Stimulated activated naive B cell treated with anti-CD40 and anti-IgM and Interleukin-4, amounts not matched to agents 10 μg/mL and 1 μg/mL and 100 μg/mL, for 72 hours (primary cell): Measurements from ENCODE around the gene OSBPL9.
"Not testable (repeated sequence)": the region's sequence is repeated elsewhere in the genome, so short reads cannot be mapped to it uniquely, and the experiment has no call there.

Experiments used
- ATAC-seq, 2 donors: fragments of 150-1000 bp; cut with Tn5 transposase; replicated peaks; 2 replicates each; pipeline ENCODE4 v1.10.0; 2021; ENCODE audit warnings: moderate library complexity in 1 of 2
- DNase-seq: peaks from one replicate; pipeline ENCODE4 v3.0.0; 2021
- H3K27ac Mint-ChIP-seq: one replicate; pipeline ENCODE4 v1.8.0; 2022; ENCODE audit warnings: mild to moderate bottlenecking, mixed read lengths
- H3K27me3 Mint-ChIP-seq, 2 donors: one replicate each; pipeline ENCODE4 v1.8.0; 2022; ENCODE audit warnings: mixed read lengths in 2 of 2
- H3K36me3 Mint-ChIP-seq, 2 donors: one replicate each; pipeline ENCODE4 v1.8.0; 2022; ENCODE audit warnings: mixed read lengths in 2 of 2, mild to moderate bottlenecking in 1 of 2
- H3K4me1 Mint-ChIP-seq, 2 donors: one replicate each; pipeline ENCODE4 v1.8.0; 2022; ENCODE audit warnings: mixed read lengths in 2 of 2, mild to moderate bottlenecking in 1 of 2
- H3K4me3 Mint-ChIP-seq, 2 donors: one replicate each; pipeline ENCODE4 v1.8.0; 2022; ENCODE audit warnings: mild to moderate bottlenecking in 2 of 2, mixed read lengths in 2 of 2, moderate library complexity in 1 of 2
- H3K9me3 Mint-ChIP-seq, 2 donors: one replicate each; pipeline ENCODE4 v1.8.0; 2022; ENCODE audit warnings: mixed read lengths in 2 of 2, mild to moderate bottlenecking in 1 of 2

Gene OSBPL9

DNA sequence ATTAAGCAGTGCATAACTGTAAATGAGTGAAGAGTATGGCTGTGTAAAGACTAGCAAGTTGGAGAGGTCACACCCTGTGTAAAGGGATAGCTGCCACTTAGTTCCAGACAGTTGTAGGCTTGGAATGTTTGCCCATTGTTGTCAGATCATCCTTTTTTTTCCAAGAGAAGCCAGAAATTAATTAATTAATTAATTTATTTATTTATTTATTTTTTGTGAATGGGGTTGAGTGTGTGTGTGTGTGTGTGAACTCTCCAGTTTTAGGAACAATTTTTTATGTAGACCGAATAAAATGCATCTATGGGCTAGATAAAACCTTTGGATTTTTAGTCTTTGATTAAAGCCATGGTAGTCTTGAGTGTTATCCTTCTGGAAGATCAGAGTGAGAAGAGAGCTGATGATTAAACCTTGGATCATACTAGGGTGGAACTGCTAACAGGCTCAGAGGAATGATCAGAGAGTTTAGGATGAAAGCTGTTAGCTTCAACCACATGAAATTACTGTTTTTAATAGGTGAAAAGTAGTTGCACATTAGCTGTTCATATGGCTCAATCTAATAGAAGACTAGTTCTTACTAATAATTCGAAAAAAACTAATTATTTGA lies 58.4 kb downstream of the OSBPL9 start:
- Mint-ChIP-seq H3K9me3 (no peaks in the 10 kb centered on the region), H3K4me3 (no peak overlapping the region), H3K27ac (no peak overlapping the region), H3K4me1 (peaks cover 0 to 3% of the 10 kb centered on the region in 2 donors), H3K27me3 (no peaks in the 10 kb centered on the region), H3K36me3 (peaks cover 0 to 5% of the 10 kb centered on the region in 2 donors)
- no peak for DNase-seq
- ATAC-seq: no peak

DNA sequence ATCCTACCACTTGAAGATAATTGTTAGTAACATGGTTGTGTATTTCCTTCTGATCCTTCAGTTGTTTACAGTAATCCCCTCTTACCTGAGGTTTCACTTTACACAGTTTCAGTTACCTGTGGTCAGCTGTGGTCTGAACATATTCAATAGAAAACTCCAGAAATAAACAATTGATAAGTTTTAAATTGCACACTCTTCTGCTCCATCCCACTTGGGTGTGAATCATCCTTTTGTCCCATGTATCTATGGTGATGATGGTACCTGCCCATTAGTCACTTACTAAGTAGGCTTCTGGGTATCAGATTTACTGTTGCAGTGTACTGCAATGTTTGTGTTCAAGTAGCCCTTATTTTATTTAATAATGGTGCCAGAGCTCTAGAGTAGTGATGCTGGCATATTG lies 62.5 kb downstream of the OSBPL9 start:
- Mint-ChIP-seq H3K9me3 (no peaks in the 10 kb centered on the region), H3K27me3 (no peaks in the 10 kb centered on the region), H3K36me3 (peaks cover 0 to under 1% of the 10 kb centered on the region in 2 donors), H3K27ac (peak overlapping the region; percentile 3), H3K4me3 (no peak overlapping the region), H3K4me1 (peaks cover 0 to 3% of the 10 kb centered on the region in 2 donors)
- ATAC-seq (peak in 1 of 2 donors; percentile 65), DNase-seq (no peak)

DNA sequence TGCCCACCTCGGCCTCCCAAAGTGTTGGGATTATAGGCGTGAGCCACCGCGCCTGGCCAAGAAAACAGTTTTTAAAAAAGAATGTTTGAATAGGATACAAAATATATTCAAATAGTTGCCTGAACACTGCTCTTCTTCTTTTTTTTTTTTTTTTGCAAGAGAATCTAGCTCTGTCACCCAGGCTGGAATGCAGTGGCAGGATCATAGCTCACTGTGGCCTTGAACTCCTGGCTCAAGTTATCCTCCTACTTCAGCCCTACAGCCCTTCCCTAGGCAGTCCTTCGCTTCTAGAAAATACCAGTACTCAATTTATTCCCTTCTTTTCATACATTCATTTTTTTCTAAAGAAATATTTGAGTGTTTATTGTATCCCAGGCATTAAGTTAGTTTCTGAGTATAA lies 67.9 kb downstream of the OSBPL9 start:
- Mint-ChIP-seq H3K27ac (no peak overlapping the region), H3K27me3 (no peaks in the 10 kb centered on the region), H3K9me3 (no peaks in the 10 kb centered on the region), H3K36me3 (no peaks in the 10 kb centered on the region), H3K4me1 (peaks cover 16 to 28% of the 10 kb centered on the region in 2 donors), H3K4me3 (no peak overlapping the region)
- no peak for ATAC-seq
- no peak for DNase-seq

DNA sequence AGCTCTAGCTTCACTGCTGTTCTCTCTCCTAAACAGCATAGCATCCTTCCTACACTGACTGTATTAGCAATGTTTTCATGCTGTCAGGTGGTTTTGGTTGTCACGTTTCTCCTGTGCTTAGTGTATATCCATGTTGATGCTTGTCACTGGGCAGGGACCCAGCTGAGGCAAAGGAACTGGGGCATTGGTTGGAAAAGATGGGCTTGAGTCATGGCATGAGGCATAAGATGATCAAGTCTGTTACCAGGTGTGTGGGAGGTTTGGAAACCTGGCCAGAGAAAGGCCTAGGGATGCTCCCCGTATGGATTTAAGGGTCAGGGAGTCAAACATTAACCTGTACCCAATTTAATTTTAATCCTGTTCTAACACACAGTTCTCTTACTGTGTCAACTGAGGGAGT lies 69.6 kb downstream of the OSBPL9 start:
- DNase-seq (no peak), ATAC-seq (no peak)
- Mint-ChIP-seq H3K9me3 (no peaks in the 10 kb centered on the region), H3K27ac (no peak overlapping the region), H3K36me3 (no peaks in the 10 kb centered on the region), H3K4me1 (peaks cover 17 to 28% of the 10 kb centered on the region in 2 donors), H3K4me3 (no peak overlapping the region), H3K27me3 (no peaks in the 10 kb centered on the region)

DNA sequence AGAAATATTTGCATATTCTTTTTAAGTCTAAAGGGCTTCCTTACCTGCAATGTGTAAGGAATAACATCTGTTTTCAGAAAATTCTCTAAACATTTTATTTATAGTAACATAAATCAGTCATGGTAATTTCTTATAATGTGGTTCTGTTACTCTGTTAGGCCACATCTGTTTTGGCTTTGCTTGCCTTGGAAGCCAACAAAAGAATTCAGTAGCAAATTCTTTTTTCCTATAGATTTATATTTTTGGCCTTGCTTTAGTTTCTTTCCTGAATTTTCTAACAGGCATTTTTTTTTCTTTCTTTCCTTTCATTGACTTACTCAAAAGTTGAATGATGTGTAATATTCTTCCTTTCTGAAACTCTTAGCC lies 72.2 kb downstream of the OSBPL9 start:
- DNase-seq (no peak), ATAC-seq (no peak)
- H3K27me3 Mint-ChIP-seq: no peaks in the 10 kb centered on the region
- no peak overlapping the region for H3K27ac Mint-ChIP-seq
- no peaks in the 10 kb centered on the region for H3K36me3 Mint-ChIP-seq
- H3K4me3 Mint-ChIP-seq: no peak overlapping the region
- no peaks in the 10 kb centered on the region for H3K9me3 Mint-ChIP-seq
- H3K4me1 Mint-ChIP-seq: peaks cover 17 to 28% of the 10 kb centered on the region in 2 donors

DNA sequence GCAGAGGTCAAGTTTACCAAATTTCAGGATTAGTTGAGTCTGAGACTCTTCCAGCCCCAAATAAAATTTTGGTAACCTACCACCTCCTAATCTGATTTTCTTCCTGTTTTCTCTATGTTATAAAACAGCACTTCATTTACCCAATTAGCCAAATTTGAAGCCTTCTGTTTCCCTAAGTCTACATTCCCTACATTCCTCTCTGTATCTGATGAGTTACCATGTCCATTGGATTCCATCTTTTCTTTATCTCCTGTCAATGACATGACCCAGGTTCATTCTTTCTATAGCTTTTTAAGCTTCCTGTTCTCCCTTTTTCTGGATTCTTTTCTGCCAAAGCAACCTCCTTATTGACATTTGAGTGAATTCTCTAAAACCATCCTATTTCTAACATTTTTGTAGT lies 72.8 kb downstream of the OSBPL9 start:
- Mint-ChIP-seq H3K4me1 (peaks cover 17 to 28% of the 10 kb centered on the region in 2 donors), H3K27me3 (no peaks in the 10 kb centered on the region), H3K36me3 (no peaks in the 10 kb centered on the region), H3K9me3 (no peaks in the 10 kb centered on the region), H3K4me3 (no peak overlapping the region), H3K27ac (no peak overlapping the region)
- DNase-seq (no peak), ATAC-seq (no peak)

DNA sequence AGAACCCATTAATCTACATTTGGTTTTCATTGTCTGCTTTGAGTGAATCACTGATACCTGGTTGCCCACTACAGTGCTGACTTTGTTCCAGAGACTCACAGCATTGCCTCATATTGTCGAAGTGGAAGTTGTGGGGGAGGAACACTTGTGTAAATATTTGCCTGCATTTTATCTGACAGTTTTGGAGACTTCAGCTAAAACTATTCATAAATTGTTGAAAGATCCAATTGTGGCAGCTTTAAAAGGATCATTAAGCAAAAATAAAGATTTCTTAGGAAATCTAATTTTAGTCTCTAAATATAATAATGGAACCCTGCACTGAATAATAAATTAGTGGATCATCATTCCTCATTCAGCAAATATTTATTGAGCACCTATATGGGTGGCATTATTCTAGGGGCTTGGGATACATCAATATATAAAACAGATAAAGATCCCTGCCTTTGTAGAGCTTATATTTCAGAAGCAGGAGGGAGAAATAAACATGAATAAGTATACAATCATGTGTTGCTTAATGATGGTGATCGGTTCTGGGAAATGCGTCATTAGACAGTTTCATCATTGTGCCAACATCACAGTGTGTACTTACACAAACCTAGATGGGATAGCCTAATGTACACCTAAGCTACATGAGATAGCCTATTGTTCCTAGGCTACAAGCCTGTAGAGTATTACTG lies 73.5 kb downstream of the OSBPL9 start:
- H3K4me3 Mint-ChIP-seq: no peak overlapping the region
- H3K4me1 Mint-ChIP-seq: peaks cover 17 to 28% of the 10 kb centered on the region in 2 donors
- no peak overlapping the region for H3K27ac Mint-ChIP-seq
- no peaks in the 10 kb centered on the region for H3K36me3 Mint-ChIP-seq
- ATAC-seq: no peak
- H3K9me3 Mint-ChIP-seq: no peaks in the 10 kb centered on the region
- no peak for DNase-seq
- H3K27me3 Mint-ChIP-seq: no peaks in the 10 kb centered on the region

DNA sequence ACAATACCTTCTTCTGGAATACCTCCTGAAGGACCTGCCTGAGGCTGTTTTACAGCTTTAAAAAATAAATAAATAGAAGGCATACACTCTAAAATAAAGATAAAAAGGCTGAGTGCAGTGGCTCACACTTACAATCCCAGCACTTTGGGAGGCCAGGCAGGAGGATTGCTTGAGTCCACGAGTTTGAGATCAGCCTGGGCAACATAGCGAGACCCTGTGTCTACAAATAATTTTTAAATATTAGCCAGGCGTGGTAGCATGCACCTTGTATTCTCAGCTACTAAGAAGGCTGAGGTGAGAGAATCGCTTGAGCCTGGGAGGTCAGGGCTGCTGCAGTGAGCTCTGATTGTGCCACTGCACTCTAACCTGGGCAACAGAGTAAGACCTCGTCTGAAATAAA lies 75.0 kb downstream of the OSBPL9 start:
- ATAC-seq: no peak
- no peak for DNase-seq
- no peaks in the 10 kb centered on the region for H3K27me3 Mint-ChIP-seq
- H3K36me3 Mint-ChIP-seq: no peaks in the 10 kb centered on the region
- no peak overlapping the region for H3K27ac Mint-ChIP-seq
- H3K4me3 Mint-ChIP-seq: no peak overlapping the region
- peaks cover 15 to 16% of the 10 kb centered on the region in 2 donors for H3K4me1 Mint-ChIP-seq
- H3K9me3 Mint-ChIP-seq: no peaks in the 10 kb centered on the region

DNA sequence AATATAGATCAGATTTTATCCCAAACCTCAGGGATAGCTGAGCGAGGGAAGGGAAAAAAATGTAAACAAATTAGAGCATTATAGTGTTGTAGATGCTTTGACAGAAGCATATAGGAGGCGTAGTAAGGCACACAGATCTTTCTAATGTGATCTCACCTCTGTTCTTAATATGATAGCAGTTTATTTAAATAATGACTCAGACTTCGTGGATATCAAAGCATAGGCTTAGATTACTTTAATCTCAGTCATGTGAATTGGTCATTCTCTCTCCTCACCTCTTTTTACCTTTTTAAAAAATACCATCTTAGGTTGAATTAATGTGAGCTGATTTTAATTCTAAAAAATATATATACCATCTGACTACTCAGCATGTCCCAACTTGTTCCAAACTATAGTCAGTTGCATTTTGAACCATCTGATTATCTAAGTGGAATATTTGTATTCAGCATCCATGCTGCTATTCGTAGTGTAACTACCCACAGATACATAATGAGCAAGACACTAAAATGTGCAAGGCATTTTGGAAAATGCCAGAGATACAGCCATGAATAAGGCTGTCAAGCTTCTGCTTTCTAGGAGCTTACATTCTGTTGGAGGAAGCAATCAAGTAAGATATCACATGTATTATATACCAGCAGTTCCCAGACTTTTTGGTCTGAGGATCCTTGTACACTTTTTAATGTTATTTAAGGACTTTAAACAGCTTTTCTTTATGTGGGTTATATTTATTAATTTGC lies 76.7 kb downstream of the OSBPL9 start:
- DNase-seq: no peak
- no peak overlapping the region for H3K4me3 Mint-ChIP-seq
- H3K27me3 Mint-ChIP-seq: no peaks in the 10 kb centered on the region
- H3K36me3 Mint-ChIP-seq: no peaks in the 10 kb centered on the region
- no peak for ATAC-seq
- H3K9me3 Mint-ChIP-seq: no peaks in the 10 kb centered on the region
- H3K4me1 Mint-ChIP-seq: peaks cover 7 to 10% of the 10 kb centered on the region in 2 donors
- H3K27ac Mint-ChIP-seq: no peak overlapping the region

DNA sequence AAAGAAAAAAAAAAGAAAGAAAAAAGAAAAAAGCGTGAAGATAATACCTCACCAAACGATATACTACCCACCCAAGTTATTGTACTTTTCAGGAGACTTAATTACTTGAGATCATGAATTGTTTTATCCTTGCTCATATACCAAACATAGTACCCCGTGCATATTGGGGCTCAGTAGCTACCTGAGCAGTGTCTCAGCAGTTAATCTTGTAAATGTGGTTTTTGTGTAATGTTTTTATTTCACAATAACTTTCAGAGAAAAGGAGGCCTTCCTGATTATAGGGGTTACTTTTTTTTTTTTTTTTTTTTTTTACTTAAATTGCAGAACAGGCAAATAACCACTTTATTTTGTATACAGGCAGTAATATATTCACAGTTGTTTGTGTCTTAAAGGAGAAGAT lies 80.3 kb downstream of the OSBPL9 start:
- ATAC-seq (no peak), DNase-seq (no peak)
- no peaks in the 10 kb centered on the region for H3K27me3 Mint-ChIP-seq
- H3K27ac Mint-ChIP-seq: no peak overlapping the region
- H3K9me3 Mint-ChIP-seq: no peaks in the 10 kb centered on the region
- no peaks in the 10 kb centered on the region for H3K36me3 Mint-ChIP-seq
- no peak overlapping the region for H3K4me3 Mint-ChIP-seq
- H3K4me1 Mint-ChIP-seq: peaks cover 6 to 7% of the 10 kb centered on the region in 2 donors

DNA sequence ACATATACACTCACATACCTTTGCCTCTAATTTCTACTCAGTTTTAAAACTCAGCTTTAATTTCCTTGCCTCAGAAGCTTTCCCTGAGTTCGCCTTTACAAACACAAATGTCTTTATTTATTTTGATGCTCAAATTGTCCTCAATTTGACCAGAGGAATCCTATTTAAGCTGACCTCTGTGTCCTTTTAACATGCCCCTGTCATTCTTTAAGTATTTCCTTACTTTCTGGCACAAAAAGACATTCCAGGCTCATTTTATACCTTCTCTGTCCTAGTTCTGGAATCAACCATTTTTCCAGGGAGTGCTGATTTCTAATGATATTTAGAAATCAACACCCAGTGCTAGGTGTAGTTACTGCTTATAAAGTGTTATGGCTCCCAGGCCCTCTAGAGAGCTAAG lies 82.5 kb downstream of the OSBPL9 start:
- Mint-ChIP-seq H3K36me3 (no peaks in the 10 kb centered on the region), H3K27me3 (no peaks in the 10 kb centered on the region), H3K4me1 (peaks cover 7 to 8% of the 10 kb centered on the region in 2 donors), H3K27ac (no peak overlapping the region), H3K9me3 (peaks cover 0 to 2% of the 10 kb centered on the region in 2 donors), H3K4me3 (no peak overlapping the region)
- ATAC-seq: no peak
- DNase-seq: no peak

DNA sequence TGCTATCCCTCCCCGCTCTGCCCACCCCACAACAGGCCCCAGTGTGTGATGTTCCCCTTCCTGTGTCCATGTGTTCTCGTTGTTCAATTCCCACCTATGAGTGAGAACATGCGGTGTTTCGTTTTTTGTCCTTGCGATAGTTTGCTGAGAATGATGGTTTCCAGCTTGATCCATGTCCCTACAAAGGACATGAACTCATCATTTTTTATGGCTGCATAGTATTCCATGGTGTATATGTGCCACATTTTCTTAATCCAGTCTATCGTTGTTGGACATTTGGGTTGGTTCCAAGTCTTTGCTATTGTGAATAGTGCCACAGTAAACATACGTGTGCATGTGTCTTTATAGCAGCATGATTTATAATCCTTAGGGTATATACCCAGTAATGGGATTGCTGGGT lies 84.9 kb downstream of the OSBPL9 start:
- H3K27ac Mint-ChIP-seq, H3K4me1 Mint-ChIP-seq, H3K9me3 Mint-ChIP-seq, DNase-seq, ATAC-seq, H3K36me3 Mint-ChIP-seq, H3K4me3 Mint-ChIP-seq, H3K27me3 Mint-ChIP-seq: not testable (repeated sequence)

DNA sequence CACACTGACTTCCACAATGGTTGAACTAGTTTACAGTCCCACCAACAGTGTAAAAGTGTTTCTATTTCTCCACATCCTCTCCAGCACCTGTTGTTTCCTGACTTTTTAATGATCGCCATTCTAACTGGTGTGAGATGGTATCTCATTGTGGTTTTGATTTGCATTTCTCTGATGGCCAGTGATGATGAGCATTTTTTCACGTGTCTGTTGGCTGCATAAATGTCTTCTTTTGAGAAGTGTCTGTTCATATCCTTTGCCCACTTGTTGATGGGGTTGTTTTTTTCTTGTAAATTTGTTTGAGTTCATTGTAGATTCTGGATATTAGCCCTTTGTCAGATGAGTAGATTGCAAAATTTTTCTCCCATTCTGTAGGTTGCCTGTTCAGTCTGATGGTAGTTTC lies 85.3 kb downstream of the OSBPL9 start:
- not testable (repeated sequence) for DNase-seq, H3K36me3 Mint-ChIP-seq, H3K9me3 Mint-ChIP-seq, ATAC-seq, H3K4me1 Mint-ChIP-seq, H3K27me3 Mint-ChIP-seq, H3K4me3 Mint-ChIP-seq, H3K27ac Mint-ChIP-seq

DNA sequence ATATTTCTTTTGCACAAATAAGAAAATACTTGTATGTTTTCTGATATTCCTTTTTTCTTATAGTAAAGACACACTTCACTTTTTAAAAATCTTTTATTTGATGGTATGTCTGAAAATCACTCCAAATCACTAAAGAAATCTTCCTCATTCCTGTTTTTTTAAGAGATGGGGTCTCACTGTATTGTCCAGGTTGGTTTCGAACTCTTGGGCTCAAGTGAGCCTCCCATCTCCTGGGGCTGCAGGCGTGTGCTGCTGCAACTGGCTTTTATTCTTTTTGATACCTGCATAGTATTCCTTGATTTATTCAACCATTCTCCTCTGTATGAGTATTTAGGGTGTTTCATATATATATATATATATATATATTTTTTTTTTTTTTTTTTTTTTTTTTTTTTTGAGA lies 88.1 kb downstream of the OSBPL9 start:
- Mint-ChIP-seq H3K4me1 (peaks cover 5 to 8% of the 10 kb centered on the region in 2 donors), H3K27ac (no peak overlapping the region), H3K36me3 (peaks cover 2 to 3% of the 10 kb centered on the region in 2 donors), H3K9me3 (peaks cover 0 to 4% of the 10 kb centered on the region in 2 donors), H3K27me3 (no peaks in the 10 kb centered on the region), H3K4me3 (no peak overlapping the region)
- DNase-seq (no peak), ATAC-seq (no peak)
